Measurements from ENCODE around the gene BCHE.

GRCh38 chr3:165768680-165769079, 68.5 kb downstream of the BCHE start:
- TF ChIP-seq POLR2AphosphoS5 (IDR thresholded peaks at IDR 0.05; ENCODE audit: insufficient read depth in 1 of 2, low read depth in 1 of 2): no peak
- no peak for TF ChIP-seq CTCF (IDR thresholded peaks at IDR 0.05)

Data from vagina (tissue), 2 donors.